T-helper 17 cell (primary cell): ENCODE measurements around the gene PKNOX2. TPM values are rescaled to one million over a fixed set of nuclear protein-coding genes. Genes with fewer than 3 reads are reported as not detected.

Experiments used
- ATAC-seq: fragments of 150-1000 bp; cut with Tn5 transposase; 2 replicates; pipeline ENCODE4 v1.10.0; 2021; ENCODE audit warnings: mild to moderate bottlenecking, moderate library complexity
- DNase-seq, 3 donors: peaks; one replicate each; pipeline versions ENCODE4 v3.0.0 to v3.0.0-alpha.2; 2020 to 2021
- H3K9me3 ChIP-seq: one replicate; pipeline ENCODE4 v1.7.0; 2013; ENCODE audit warnings: low read length, mild to moderate bottlenecking; ENCODE audit not compliant: control insufficient read depth, poor library complexity, severe bottlenecking
- H3K27ac Mint-ChIP-seq: one replicate; pipeline ENCODE4 v1.8.0; 2022; ENCODE audit warnings: mild to moderate bottlenecking, moderate library complexity, mixed read lengths
- H3K27me3 Mint-ChIP-seq: one replicate; pipeline ENCODE4 v1.8.0; 2022; ENCODE audit warnings: mixed read lengths
- H3K36me3 Mint-ChIP-seq: one replicate; pipeline ENCODE4 v1.8.0; 2022; ENCODE audit warnings: low read depth, mixed read lengths
- H3K4me1 Mint-ChIP-seq: one replicate; pipeline ENCODE4 v1.8.0; 2022; ENCODE audit warnings: mild to moderate bottlenecking, mixed read lengths
- H3K4me3 Mint-ChIP-seq: one replicate; pipeline ENCODE4 v1.8.0; 2022; ENCODE audit warnings: mild to moderate bottlenecking, moderate library complexity, mixed read lengths
- total RNA-seq, 4 donors: library from RNA in 2 of 4; stranded (reverse) in 2 of 4; gene quantifications; one replicate each; pipeline ENCODE4 v1.2.3 and lab custom pipeline; 2022 to 2026

Gene PKNOX2
- total RNA-seq, 2 donors from 2014 or later, result not detected

GRCh38 chr11:125170510-125171031 lies 6.0 kb downstream of the PKNOX2 start:
- ATAC-seq, result no peak
- peaks cover 7% of the 10 kb centered on the region for H3K4me1 Mint-ChIP-seq
- DNase-seq, result no peak
- H3K27me3 Mint-ChIP-seq, result peaks cover 90% of the 10 kb centered on the region
- H3K27ac Mint-ChIP-seq, result no peak overlapping the region
- H3K4me3 Mint-ChIP-seq, result no peak overlapping the region
- peaks cover 10% of the 10 kb centered on the region for H3K36me3 Mint-ChIP-seq
- H3K9me3 ChIP-seq, result no peaks in the 10 kb centered on the region

GRCh38 chr11:125171974-125172373 lies 7.4 kb downstream of the PKNOX2 start:
- no peak for ATAC-seq

GRCh38 chr11:125173027-125173426 lies 8.5 kb downstream of the PKNOX2 start:
- Mint-ChIP-seq H3K27ac (no peak overlapping the region), H3K27me3 (peaks cover 93% of the 10 kb centered on the region), H3K4me1 (no peaks in the 10 kb centered on the region), H3K36me3 (peaks cover 4% of the 10 kb centered on the region), H3K4me3 (no peak overlapping the region)
- DNase-seq, result no peak
- no peaks in the 10 kb centered on the region for H3K9me3 ChIP-seq
- no peak for ATAC-seq

More at GRCh38 chr11:125171974-125172373, 7.4 kb downstream of the PKNOX2 start:
- H3K9me3 ChIP-seq, result no peaks in the 10 kb centered on the region
- Mint-ChIP-seq H3K4me3 (no peak overlapping the region), H3K4me1 (no peaks in the 10 kb centered on the region), H3K27me3 (peaks cover 93% of the 10 kb centered on the region), H3K27ac (no peak overlapping the region), H3K36me3 (peaks cover 4% of the 10 kb centered on the region)
- DNase-seq, result no peak

- H3K9me3 ChIP-seq, result no peaks in the 10 kb centered on the region
- no peak overlapping the region for H3K27ac Mint-ChIP-seq
- no peak overlapping the region for H3K4me3 Mint-ChIP-seq
- no peaks in the 10 kb centered on the region for H3K4me1 Mint-ChIP-seq
- H3K27me3 Mint-ChIP-seq, result peaks cover 88% of the 10 kb centered on the region
- ATAC-seq (no peak), DNase-seq (no peak)
- H3K36me3 Mint-ChIP-seq, result peaks cover 4% of the 10 kb centered on the region
These were observed 9.0 kb downstream of the PKNOX2 start for GRCh38 chr11:125173556-125173955.

GRCh38 chr11:125174057-125174456 lies 9.5 kb downstream of the PKNOX2 start:
- H3K27me3 Mint-ChIP-seq, result peaks cover 85% of the 10 kb centered on the region

GRCh38 chr11:125174686-125175085 lies 10.1 kb downstream of the PKNOX2 start:
- Mint-ChIP-seq H3K27ac (no peak overlapping the region), H3K4me3 (no peak overlapping the region), H3K4me1 (no peaks in the 10 kb centered on the region), H3K27me3 (peaks cover 84% of the 10 kb centered on the region), H3K36me3 (peaks cover 4% of the 10 kb centered on the region)
- no peak for ATAC-seq
- DNase-seq, result no peak
- H3K9me3 ChIP-seq, result no peaks in the 10 kb centered on the region

More at GRCh38 chr11:125174057-125174456, 9.5 kb downstream of the PKNOX2 start:
- H3K9me3 ChIP-seq, result no peaks in the 10 kb centered on the region
- peaks cover 4% of the 10 kb centered on the region for H3K36me3 Mint-ChIP-seq
- no peak for DNase-seq
- no peak overlapping the region for H3K27ac Mint-ChIP-seq
- no peak for ATAC-seq
- H3K4me1 Mint-ChIP-seq, result no peaks in the 10 kb centered on the region
- no peak overlapping the region for H3K4me3 Mint-ChIP-seq

GRCh38 chr11:125175166-125175565 lies 10.6 kb downstream of the PKNOX2 start:
- DNase-seq, result no peak
- H3K27ac Mint-ChIP-seq, result no peak overlapping the region
- no peak overlapping the region for H3K4me3 Mint-ChIP-seq
- peaks cover 4% of the 10 kb centered on the region for H3K36me3 Mint-ChIP-seq
- H3K4me1 Mint-ChIP-seq, result no peaks in the 10 kb centered on the region
- no peaks in the 10 kb centered on the region for H3K9me3 ChIP-seq
- H3K27me3 Mint-ChIP-seq, result peaks cover 84% of the 10 kb centered on the region
- ATAC-seq, result no peak

- no peak overlapping the region for H3K27ac Mint-ChIP-seq
- no peak overlapping the region for H3K4me3 Mint-ChIP-seq
- no peak for DNase-seq
- H3K9me3 ChIP-seq, result no peaks in the 10 kb centered on the region
- H3K36me3 Mint-ChIP-seq, result peaks cover 4% of the 10 kb centered on the region
- ATAC-seq, result no peak
- no peaks in the 10 kb centered on the region for H3K4me1 Mint-ChIP-seq
- peaks cover 84% of the 10 kb centered on the region for H3K27me3 Mint-ChIP-seq
These were observed 11.5 kb downstream of the PKNOX2 start for GRCh38 chr11:125175896-125176575.

GRCh38 chr11:125176866-125177265 lies 12.3 kb downstream of the PKNOX2 start:
- Mint-ChIP-seq H3K27ac (no peak overlapping the region), H3K27me3 (peaks cover 84% of the 10 kb centered on the region), H3K4me1 (no peaks in the 10 kb centered on the region), H3K36me3 (peaks cover 4% of the 10 kb centered on the region), H3K4me3 (no peak overlapping the region)
- no peak for DNase-seq
- no peaks in the 10 kb centered on the region for H3K9me3 ChIP-seq
- no peak for ATAC-seq

- Mint-ChIP-seq H3K36me3 (peaks cover 4% of the 10 kb centered on the region), H3K27me3 (peaks cover 83% of the 10 kb centered on the region), H3K4me1 (no peaks in the 10 kb centered on the region), H3K4me3 (no peak overlapping the region), H3K27ac (no peak overlapping the region)
- ATAC-seq, result no peak
- no peak for DNase-seq
- no peaks in the 10 kb centered on the region for H3K9me3 ChIP-seq
These were observed 13.0 kb downstream of the PKNOX2 start for GRCh38 chr11:125177543-125177942.

- ATAC-seq, result no peak
- no peak for DNase-seq
- H3K9me3 ChIP-seq, result no peaks in the 10 kb centered on the region
- Mint-ChIP-seq H3K4me3 (no peak overlapping the region), H3K27ac (no peak overlapping the region), H3K36me3 (peaks cover 6% of the 10 kb centered on the region), H3K27me3 (peaks cover 84% of the 10 kb centered on the region), H3K4me1 (no peaks in the 10 kb centered on the region)
These were observed 14.8 kb downstream of the PKNOX2 start for GRCh38 chr11:125179346-125179745.

GRCh38 chr11:125179895-125180294 lies 15.3 kb downstream of the PKNOX2 start:
- no peak overlapping the region for H3K4me3 Mint-ChIP-seq
- ATAC-seq (no peak), DNase-seq (no peak)
- no peaks in the 10 kb centered on the region for H3K9me3 ChIP-seq
- peaks cover 5% of the 10 kb centered on the region for H3K36me3 Mint-ChIP-seq
- no peak overlapping the region for H3K27ac Mint-ChIP-seq
- H3K4me1 Mint-ChIP-seq, result no peaks in the 10 kb centered on the region
- peaks cover 86% of the 10 kb centered on the region for H3K27me3 Mint-ChIP-seq

- peaks cover 2% of the 10 kb centered on the region for H3K36me3 Mint-ChIP-seq
- H3K4me1 Mint-ChIP-seq, result no peaks in the 10 kb centered on the region
- peaks cover 83% of the 10 kb centered on the region for H3K27me3 Mint-ChIP-seq
- DNase-seq (no peak), ATAC-seq (no peak)
- no peak overlapping the region for H3K27ac Mint-ChIP-seq
- H3K9me3 ChIP-seq, result no peaks in the 10 kb centered on the region
- no peak overlapping the region for H3K4me3 Mint-ChIP-seq
These were observed 16.1 kb downstream of the PKNOX2 start for GRCh38 chr11:125180413-125181305.
